Subcutaneous abdominal adipose tissue (tissue), 5 donors: Measurements from ENCODE around the gene RESP18.
A peak's percentile ranks its signal among the peaks of the same experiment; 100 is the strongest.

Source experiments
- H3K27ac ChIP-seq: one replicate; pipeline ENCODE4 v1.7.0; 2013; ENCODE audit warnings: low read depth, mild to moderate bottlenecking, inconsistent platforms, low read length, moderate library complexity
- H3K27me3 ChIP-seq, 5 donors: one replicate each; pipeline ENCODE4 v1.7.0; 2013; ENCODE audit warnings: low read length in 5 of 5, inconsistent platforms in 1 of 5; ENCODE audit not compliant: control insufficient read depth in 5 of 5, insufficient read depth in 4 of 5
- H3K36me3 ChIP-seq, 5 donors: one replicate each; pipeline ENCODE4 v1.7.0; 2013; ENCODE audit warnings: low read length in 5 of 5; ENCODE audit not compliant: control insufficient read depth in 5 of 5, insufficient read depth in 5 of 5
- H3K4me1 ChIP-seq, 5 donors: one replicate each; pipeline ENCODE4 v1.7.0; 2013; ENCODE audit warnings: low read length in 5 of 5, mild to moderate bottlenecking in 3 of 5, moderate library complexity in 1 of 5; ENCODE audit not compliant: control insufficient read depth in 5 of 5, insufficient read depth in 5 of 5
- H3K4me3 ChIP-seq, 5 donors: one replicate each; pipeline ENCODE4 v1.7.0; 2013; ENCODE audit warnings: low read length in 5 of 5, low read depth in 1 of 5
- H3K9ac ChIP-seq, 5 donors: one replicate each; pipeline ENCODE4 v1.7.0; 2013; ENCODE audit warnings: low read length in 5 of 5, mild to moderate bottlenecking in 4 of 5, moderate library complexity in 3 of 5
- H3K9me3 ChIP-seq, 5 donors: one replicate each; pipeline ENCODE4 v1.7.0; 2013; ENCODE audit warnings: low read length in 5 of 5; ENCODE audit not compliant: control insufficient read depth in 5 of 5
- donor health status: healthy.
- donor health status: healthy.
- donor health status: healthy.
- donor health status: healthy.
- donor health status: healthy.

Gene RESP18

DNA sequence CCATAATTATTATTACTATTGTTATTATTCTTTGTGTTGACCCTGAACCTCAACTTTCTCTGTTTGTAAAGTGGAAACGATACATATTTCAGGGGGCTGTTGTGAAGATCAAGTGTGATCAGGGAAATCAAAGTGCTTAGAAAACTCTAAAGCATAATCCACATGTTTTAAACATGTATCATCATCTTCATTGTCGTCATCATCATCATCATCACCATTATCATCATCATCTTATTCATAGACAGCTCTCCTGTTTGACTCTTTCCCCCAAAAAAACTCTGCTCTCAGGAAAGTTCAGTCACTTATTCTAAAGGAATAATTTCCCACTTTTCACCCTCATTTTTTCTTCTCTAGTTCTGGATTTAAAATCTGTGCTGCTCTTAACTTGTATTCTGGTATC is 28.3 kb downstream of the RESP18 start:
- no peak overlapping the region for H3K4me3 ChIP-seq
- H3K4me1 ChIP-seq: peaks cover 0 to 5% (median 0%) of the 10 kb centered on the region in 5 donors
- H3K9me3 ChIP-seq: no peaks in the 10 kb centered on the region
- H3K27me3 ChIP-seq: peaks cover 0 to 38% (median 31%) of the 10 kb centered on the region in 5 donors
- no peak overlapping the region for H3K27ac ChIP-seq
- no peaks in the 10 kb centered on the region for H3K36me3 ChIP-seq
- H3K9ac ChIP-seq: no peak overlapping the region

DNA sequence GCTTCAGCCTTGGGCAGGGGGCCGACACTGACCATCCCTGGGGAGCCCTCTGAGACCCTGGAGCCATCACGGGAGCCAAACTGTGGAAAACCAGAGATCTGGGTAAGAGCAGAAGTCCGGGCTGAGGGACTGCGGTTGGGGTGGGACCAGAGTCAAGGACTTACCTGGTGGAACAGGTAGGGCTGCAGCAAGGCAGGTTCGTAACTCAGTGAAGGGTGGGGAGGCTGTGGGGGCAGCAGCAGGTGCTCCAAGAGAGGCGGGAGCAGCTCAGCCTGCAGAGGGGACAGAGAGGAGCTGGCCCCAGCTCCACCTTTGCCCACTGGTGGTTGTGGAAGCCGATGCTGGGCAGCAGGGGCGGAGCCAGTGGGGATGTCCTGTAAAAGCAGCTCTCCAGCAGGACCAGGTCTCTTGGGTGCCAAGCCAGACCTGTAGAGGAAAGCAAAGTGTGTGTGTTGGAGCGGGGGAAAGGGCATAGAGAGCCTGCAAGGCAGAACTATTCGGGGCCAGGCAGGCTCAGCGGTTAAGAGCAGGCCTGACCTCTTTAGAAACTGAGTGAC is 30.1 kb downstream of the RESP18 start:
- Histone ChIP-seq H3K4me1 (peaks cover 0 to 5% (median 3%) of the 10 kb centered on the region in 5 donors), H3K27me3 (peaks cover 0 to 32% (median 22%) of the 10 kb centered on the region in 5 donors), H3K4me3 (no peak overlapping the region), H3K36me3 (no peaks in the 10 kb centered on the region), H3K9ac (no peak overlapping the region), H3K27ac (no peak overlapping the region), H3K9me3 (no peaks in the 10 kb centered on the region)

DNA sequence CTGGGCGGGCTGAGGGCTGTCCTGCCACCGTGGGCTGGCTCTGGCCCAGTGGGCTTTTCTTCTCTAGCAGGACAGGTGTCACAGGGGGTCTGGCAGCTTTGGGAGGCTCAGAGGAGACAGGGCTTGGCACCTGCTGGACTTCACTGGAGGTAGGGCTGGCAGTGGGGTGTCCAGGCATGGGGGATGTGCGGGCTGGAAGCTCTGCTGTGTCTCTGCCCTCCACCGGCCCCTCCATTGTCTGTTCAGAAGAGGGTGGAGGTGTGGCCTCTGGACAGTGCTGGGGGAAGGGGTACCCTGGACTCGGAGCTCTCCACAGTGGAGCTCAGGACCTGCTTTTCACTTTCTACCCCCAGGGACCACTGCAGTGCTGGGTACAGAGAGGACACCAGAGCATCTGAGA is 32.5 kb downstream of the RESP18 start:
- Histone ChIP-seq H3K36me3 (no peaks in the 10 kb centered on the region), H3K9me3 (no peaks in the 10 kb centered on the region), H3K9ac (no peak overlapping the region), H3K27ac (no peak overlapping the region), H3K4me3 (no peak overlapping the region), H3K4me1 (peaks cover 0 to 10% (median 6%) of the 10 kb centered on the region in 5 donors), H3K27me3 (peaks cover 0 to 29% (median 22%) of the 10 kb centered on the region in 5 donors)

DNA sequence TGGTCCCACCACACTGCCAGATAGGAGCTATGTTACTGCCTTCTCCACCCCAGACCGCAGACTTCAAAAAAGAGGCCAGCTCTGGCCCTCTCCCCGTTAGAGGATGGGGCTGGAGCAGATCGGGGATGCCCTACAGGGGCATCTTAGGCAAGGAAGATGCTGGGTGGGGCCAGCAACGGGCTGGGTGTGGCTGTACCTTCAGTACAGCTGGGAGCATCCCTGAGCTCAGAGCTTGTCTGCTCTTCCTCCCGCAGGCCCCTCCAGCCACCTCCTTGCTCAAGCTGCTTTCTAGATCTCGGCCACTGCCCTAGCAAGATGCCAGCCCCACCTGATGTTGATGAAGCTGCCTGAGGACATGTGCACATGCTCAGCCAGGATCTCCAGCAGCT is 33.2 kb downstream of the RESP18 start:
- no peak overlapping the region for H3K9ac ChIP-seq
- H3K27me3 ChIP-seq: peaks cover 0 to 29% (median 22%) of the 10 kb centered on the region in 5 donors
- H3K27ac ChIP-seq: no peak overlapping the region
- no peaks in the 10 kb centered on the region for H3K9me3 ChIP-seq
- H3K36me3 ChIP-seq: no peaks in the 10 kb centered on the region
- peaks cover 0 to 16% (median 11%) of the 10 kb centered on the region in 5 donors for H3K4me1 ChIP-seq
- H3K4me3 ChIP-seq: no peak overlapping the region

DNA sequence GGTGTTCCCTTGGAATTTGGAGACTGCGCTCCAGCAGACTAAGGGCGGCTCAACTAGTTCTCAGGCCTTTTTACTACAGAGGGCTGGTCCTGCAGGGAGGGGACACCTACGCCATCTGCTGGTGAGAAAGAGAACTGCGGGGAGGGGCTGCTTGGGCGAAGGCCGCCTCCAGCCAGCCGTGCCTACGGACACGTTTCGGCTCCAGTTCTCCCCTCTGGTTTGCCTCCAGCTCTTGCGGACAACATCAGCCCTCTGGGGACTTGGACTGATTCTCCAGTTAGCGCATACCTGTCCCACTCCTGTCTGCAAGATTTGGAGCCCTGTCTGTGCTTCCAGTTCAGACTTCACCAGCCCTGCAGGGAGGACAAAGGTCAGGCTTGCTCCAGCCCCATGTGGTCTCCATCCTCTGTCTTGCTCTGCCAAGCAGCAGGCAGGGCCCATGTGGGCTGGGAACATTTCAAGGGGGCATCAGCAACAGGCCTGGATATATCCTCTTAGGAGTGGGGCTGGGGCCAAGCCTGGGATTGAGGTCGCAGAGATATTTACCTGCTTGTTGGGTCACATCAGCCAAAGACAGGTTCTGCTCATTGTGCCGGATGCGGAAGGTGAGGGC is 33.7 kb downstream of the RESP18 start:
- no peak overlapping the region for H3K4me3 ChIP-seq
- H3K9me3 ChIP-seq: no peaks in the 10 kb centered on the region
- H3K36me3 ChIP-seq: no peaks in the 10 kb centered on the region
- peaks cover 0 to 21% (median 16%) of the 10 kb centered on the region in 5 donors for H3K4me1 ChIP-seq
- no peak overlapping the region for H3K9ac ChIP-seq
- H3K27me3 ChIP-seq: peaks cover 0 to 29% (median 22%) of the 10 kb centered on the region in 5 donors
- no peak overlapping the region for H3K27ac ChIP-seq

DNA sequence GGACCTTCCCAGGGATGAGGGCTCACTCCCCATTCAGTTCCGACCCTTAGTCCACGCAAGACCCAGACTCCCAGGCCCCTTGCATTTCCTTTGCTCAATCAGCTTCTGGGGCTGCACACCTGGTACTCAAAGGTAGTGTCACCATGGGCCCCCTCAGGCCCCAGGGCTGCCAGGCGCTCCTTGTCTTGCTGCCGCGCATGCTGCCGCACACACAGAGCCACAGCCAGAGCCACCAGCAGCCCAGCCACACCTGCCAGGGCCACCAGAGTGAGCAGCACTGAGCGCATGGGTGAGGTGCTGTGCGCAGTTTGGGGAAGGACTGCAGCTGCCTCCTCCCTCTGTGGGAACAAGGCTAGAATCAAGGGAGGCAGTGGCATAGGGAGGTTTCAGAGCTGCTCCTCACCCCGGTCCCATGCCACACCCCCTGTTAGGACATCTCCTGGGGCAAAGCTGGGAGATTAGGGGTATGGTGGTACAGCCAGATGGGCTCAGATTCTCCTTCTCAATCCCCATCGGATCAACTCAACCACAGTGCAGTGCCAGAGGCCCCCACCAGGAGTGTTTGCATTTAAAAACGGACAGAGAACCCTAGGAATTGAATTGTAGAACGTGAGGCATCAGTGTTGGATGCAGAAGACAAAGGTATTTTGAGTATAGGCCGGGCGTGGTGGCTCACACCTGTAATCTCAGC is 34.6 kb downstream of the RESP18 start:
- H3K4me1 ChIP-seq: peaks cover 0 to 24% (median 16%) of the 10 kb centered on the region in 5 donors
- peaks cover 0 to 26% (median 22%) of the 10 kb centered on the region in 5 donors for H3K27me3 ChIP-seq
- H3K9me3 ChIP-seq: no peaks in the 10 kb centered on the region
- H3K4me3 ChIP-seq: no peak overlapping the region
- no peaks in the 10 kb centered on the region for H3K36me3 ChIP-seq
- no peak overlapping the region for H3K9ac ChIP-seq
- no peak overlapping the region for H3K27ac ChIP-seq

DNA sequence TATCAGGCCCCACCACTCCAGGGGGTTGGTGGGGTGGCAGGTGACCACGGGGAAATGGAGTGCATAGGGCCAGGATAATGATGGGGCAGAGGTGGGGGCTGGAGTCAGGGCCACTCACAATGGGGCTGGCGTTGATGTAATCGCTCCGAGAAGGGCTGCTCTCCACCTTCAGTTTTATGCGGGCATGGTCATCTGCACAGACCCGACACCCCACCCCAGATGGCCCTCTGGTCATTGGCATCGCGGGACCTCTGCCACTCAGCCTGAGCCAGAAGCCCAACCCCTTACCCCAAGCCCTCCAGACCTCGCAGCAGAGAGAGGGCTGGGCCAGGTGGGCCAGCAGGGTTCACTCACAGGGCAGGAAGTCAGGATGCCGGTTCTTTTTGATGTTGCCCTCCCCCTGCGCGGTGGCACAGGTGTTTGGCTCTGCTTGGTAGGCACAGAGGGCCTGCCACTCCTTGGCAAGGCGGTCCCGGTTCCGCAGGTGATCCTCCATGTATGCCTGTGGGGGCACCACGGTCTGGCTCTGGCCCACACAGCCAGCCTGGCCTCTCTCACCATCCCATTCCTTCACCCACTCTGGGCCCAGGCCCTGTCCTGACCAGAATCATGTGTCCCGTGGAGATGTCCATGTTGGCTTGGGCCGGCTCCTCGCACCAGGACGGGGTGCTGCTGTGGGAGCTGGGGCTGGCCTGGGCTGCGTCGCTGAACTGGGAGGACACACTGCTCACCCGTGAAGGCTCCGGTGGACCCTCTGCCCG is 35.7 kb downstream of the RESP18 start:
- H3K4me1 ChIP-seq: peaks cover 0 to 24% (median 16%) of the 10 kb centered on the region in 5 donors
- H3K27ac ChIP-seq: no peak overlapping the region
- peaks cover 0 to 16% (median 13%) of the 10 kb centered on the region in 5 donors for H3K27me3 ChIP-seq
- H3K36me3 ChIP-seq: no peaks in the 10 kb centered on the region
- no peak overlapping the region for H3K9ac ChIP-seq
- no peaks in the 10 kb centered on the region for H3K9me3 ChIP-seq
- no peak overlapping the region for H3K4me3 ChIP-seq

DNA sequence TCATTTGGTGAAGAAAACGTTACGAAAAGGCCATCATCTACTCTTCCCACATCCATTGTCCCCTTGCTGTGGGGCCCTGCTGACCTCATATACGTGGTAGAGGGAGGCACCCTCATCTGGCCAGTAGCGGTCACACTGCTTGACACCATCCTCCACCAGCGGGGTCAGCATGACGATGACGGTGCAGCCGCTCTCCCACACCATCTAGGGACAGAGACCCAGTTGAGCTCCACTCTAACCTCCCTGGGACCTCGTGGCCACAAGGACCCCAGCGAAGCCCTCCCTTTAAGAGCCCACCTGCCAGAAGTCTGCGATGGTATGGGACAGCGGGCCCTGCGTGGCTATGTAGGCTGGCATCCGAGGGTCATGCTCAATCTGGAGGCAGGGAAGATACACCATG is 36.4 kb downstream of the RESP18 start:
- no peak overlapping the region for H3K4me3 ChIP-seq
- peaks cover 0 to 15% (median 11%) of the 10 kb centered on the region in 5 donors for H3K27me3 ChIP-seq
- peaks cover 0 to 24% (median 16%) of the 10 kb centered on the region in 5 donors for H3K4me1 ChIP-seq
- H3K9me3 ChIP-seq: no peaks in the 10 kb centered on the region
- H3K27ac ChIP-seq: no peak overlapping the region
- H3K9ac ChIP-seq: no peak overlapping the region
- H3K36me3 ChIP-seq: no peaks in the 10 kb centered on the region

DNA sequence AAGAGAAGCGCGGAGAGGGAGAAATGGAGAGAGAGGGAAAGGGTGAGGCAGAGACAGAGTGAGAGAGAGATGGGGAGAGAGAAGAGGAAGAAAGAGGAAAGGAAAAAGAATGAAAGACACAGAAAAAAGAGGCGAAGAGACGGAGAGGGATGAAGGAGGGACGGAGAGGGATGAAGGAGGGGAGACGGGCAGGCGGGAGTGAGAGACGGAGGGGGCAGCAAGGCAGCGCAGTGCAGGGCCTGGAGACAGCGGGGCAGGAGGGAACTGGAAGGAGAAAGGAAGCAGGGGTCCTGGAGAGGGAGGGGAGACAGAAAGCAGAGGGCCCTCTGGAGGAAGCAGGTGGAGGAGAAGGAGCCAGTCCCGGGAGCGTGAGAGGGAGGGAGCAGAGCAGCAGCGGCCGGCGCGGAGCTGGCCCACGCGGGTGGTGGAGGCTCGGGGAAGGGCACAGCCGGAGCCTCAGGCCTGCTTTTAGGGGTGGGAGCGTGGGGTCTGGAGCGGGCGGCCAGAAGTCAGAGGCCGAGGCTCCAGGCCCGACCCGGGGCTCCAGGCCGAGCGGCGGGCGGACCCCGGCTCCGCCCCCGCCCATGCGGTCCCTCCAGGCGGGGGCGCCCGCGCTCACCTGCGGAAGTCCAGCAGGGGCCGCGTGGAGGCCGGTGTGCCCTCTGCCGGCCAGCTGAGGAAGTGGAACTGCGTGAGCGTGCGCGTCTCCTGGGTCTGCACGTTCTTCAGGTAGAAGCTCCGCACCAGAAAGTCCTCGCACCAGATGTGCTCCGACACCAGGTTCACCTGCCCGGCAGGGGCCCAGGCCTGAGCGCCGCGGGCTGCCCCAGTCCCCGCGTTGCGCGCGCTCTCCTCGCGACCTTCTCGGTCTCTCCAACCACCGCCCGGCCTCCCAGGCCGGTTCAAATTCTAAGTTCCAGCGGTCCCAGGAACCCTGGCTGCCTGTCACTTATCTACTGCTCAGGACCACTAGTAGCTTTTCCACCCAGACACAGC is 37.9 kb downstream of the RESP18 start:
- Histone ChIP-seq H3K9me3 (no peaks in the 10 kb centered on the region), H3K4me1 (peaks cover 0 to 30% (median 23%) of the 10 kb centered on the region in 5 donors), H3K36me3 (no peaks in the 10 kb centered on the region), H3K27ac (peak overlapping the region; percentile 60), H3K4me3 (peak overlapping the region; percentile 33 to 74 (median 64)), H3K9ac (peak overlapping the region; percentile 56 to 91 (median 76)), H3K27me3 (peaks cover 0 to 10% (median 7%) of the 10 kb centered on the region in 5 donors)
